Measurements from ENCODE around the gene IRF3. TPM values are rescaled to one million over a fixed set of nuclear protein-coding genes. Genes with fewer than 3 reads are reported as not detected.

Gene IRF3
- total RNA-seq, 1 experiment from 2014 or later, result 181 TPM

DNA sequence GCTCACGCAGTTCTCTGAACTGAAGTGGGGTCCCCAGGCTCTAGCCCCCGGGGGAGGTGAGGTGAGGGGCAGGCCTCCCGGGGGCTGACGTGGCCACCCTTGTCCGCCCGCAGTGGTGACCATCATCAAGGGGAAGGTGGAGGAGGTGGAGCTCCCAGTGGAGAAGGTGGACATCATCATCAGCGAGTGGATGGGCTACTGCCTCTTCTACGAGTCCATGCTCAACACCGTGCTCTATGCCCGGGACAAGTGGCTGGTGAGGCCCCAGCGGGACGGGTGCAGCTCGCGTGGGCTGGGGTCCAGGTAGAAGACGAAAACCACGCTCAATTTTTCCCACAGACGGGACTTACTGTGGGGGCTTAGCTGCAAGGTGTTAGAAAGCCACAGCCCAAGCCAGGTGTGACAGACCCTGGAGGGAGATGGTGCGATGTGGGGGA, 18.2 kb upstream of the IRF3 start:
- peaks cover 48% of the 10 kb centered on the region for H3K36me3 ChIP-seq (ENCODE audit: low read depth)

DNA sequence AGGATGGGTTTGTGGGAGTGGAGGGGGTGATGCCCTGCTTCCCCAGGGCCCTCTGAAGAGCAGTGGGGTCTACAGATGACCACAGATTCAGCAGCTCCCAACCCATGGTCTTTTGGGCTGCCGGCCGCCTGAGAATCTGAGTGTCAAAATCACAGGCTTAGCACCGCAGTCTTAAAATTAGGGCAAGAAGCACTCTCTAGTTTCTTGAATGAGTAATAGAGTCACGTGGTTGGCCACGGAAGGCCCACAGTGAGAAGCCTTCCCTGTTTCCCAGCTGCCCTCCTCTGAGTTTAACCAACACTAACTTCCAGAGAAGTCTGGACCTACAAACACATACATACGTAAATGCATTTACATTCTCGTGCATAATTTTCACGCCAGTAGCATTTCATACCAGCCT, 16.6 kb upstream of the IRF3 start:
- Histone ChIP-seq H3K9me2 (ENCODE audit: insufficient read depth) (no peaks in the 10 kb centered on the region), H3K4me3 (no peak overlapping the region), H3K27me3 (ENCODE audit: insufficient read depth, low read depth) (no peaks in the 10 kb centered on the region), H3K36me3 (ENCODE audit: low read depth) (peaks cover 48% of the 10 kb centered on the region), H3K79me2 (ENCODE audit: low read depth) (peaks cover 74% of the 10 kb centered on the region), H3F3A (ENCODE audit: insufficient read depth, low read depth) (peaks cover 69% of the 10 kb centered on the region), H3K4me2 (no peak overlapping the region), H2AFZ (no peak overlapping the region), H3K27ac (no peak overlapping the region), H4K20me1 (ENCODE audit: insufficient read depth) (peaks cover 93% of the 10 kb centered on the region), H3K9me3 (ENCODE audit: insufficient read depth, low read depth) (no peaks in the 10 kb centered on the region), H3K4me1 (replicated peaks; ENCODE audit: insufficient read depth) (peaks cover 21% of the 10 kb centered on the region)
- ChIA-PET POLR2A (ENCODE audit: unreplicated experiment) (no interaction called here), CTCF (no interaction called here)
- no peak for DNase-seq
- intact Hi-C loops (cut with micrococcal nuclease; ENCODE audit: unreplicated experiment), result no loop called here
- TF ChIP-seq EZH2 (IDR thresholded peaks at IDR 0.05; ENCODE audit: low read depth), result no peak
- TF ChIP-seq, protein P1, sequence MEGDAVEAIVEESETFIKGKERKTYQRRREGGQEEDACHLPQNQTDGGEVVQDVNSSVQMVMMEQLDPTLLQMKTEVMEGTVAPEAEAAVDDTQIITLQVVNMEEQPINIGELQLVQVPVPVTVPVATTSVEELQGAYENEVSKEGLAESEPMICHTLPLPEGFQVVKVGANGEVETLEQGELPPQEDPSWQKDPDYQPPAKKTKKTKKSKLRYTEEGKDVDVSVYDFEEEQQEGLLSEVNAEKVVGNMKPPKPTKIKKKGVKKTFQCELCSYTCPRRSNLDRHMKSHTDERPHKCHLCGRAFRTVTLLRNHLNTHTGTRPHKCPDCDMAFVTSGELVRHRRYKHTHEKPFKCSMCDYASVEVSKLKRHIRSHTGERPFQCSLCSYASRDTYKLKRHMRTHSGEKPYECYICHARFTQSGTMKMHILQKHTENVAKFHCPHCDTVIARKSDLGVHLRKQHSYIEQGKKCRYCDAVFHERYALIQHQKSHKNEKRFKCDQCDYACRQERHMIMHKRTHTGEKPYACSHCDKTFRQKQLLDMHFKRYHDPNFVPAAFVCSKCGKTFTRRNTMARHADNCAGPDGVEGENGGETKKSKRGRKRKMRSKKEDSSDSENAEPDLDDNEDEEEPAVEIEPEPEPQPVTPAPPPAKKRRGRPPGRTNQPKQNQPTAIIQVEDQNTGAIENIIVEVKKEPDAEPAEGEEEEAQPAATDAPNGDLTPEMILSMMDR (conservative IDR thresholded peaks at IDR 0.05), result no peak
- no TSS peak for BruUV-seq (replicated peaks)

More for the DNA sequence above, 18.2 kb upstream of the IRF3 start:
- no peaks in the 10 kb centered on the region for H3K9me2 ChIP-seq (ENCODE audit: insufficient read depth)
- H3K4me3 ChIP-seq, result no peak overlapping the region
- intact Hi-C loops (cut with micrococcal nuclease; ENCODE audit: unreplicated experiment), result no loop called here
- no TSS peak for BruUV-seq (replicated peaks)
- no peaks in the 10 kb centered on the region for H3K9me3 ChIP-seq (ENCODE audit: insufficient read depth, low read depth)
- no peaks in the 10 kb centered on the region for H3K27me3 ChIP-seq (ENCODE audit: insufficient read depth, low read depth)
- no peak overlapping the region for H3K27ac ChIP-seq
- DNase-seq, result no peak
- H3F3A ChIP-seq (ENCODE audit: insufficient read depth, low read depth), result peaks cover 70% of the 10 kb centered on the region; the same call in 1 of the 2 replicates
- H2AFZ ChIP-seq, result no peak overlapping the region
- H3K4me1 ChIP-seq (replicated peaks; ENCODE audit: insufficient read depth), result peaks cover 13% of the 10 kb centered on the region
- ChIA-PET POLR2A (ENCODE audit: unreplicated experiment) (interaction anchor here (0.6 kb wide), 1 partner anchor 44 kb away, joined by 3 read pairs; no protein-coding TSS in a partner anchor), CTCF (interaction anchor here (0.7 kb wide), 1 partner anchor 311 kb away, joined by 9 read pairs; no protein-coding TSS in a partner anchor)
- TF ChIP-seq, protein P1 (conservative IDR thresholded peaks at IDR 0.05), result no peak
- peaks cover 94% of the 10 kb centered on the region for H4K20me1 ChIP-seq (ENCODE audit: insufficient read depth)
- H3K79me2 ChIP-seq (ENCODE audit: low read depth), result peaks cover 59% of the 10 kb centered on the region
- no peak overlapping the region for H3K4me2 ChIP-seq

DNA sequence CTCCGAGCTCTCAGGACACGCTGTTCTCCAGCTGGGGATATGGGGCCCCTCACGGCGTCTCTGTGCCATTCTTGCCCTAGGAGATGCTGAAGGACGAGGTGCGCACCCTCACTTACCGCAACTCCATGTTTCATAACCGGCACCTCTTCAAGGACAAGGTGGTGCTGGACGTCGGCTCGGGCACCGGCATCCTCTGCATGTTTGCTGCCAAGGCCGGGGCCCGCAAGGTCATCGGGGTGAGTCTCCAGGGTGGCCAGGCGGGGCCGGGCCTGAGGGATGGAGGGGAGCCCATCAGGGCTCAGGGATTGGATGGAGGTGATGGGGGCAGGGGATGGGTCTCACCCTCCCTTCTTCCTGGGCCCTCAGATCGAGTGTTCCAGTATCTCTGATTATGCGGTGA, 16.2 kb upstream of the IRF3 start:
- BruUV-seq (replicated peaks), result no TSS peak
- no peaks in the 10 kb centered on the region for H3K9me2 ChIP-seq (ENCODE audit: insufficient read depth)
- intact Hi-C loops (cut with micrococcal nuclease; ENCODE audit: unreplicated experiment), result no loop called here
- no peak overlapping the region for H3K4me3 ChIP-seq
- peaks cover 48% of the 10 kb centered on the region for H3K36me3 ChIP-seq (ENCODE audit: low read depth)
- CTCF ChIA-PET, result no interaction called here
- H3K27ac ChIP-seq, result no peak overlapping the region
- peaks cover 76% of the 10 kb centered on the region for H3K79me2 ChIP-seq (ENCODE audit: low read depth)
- POLR2A ChIA-PET (ENCODE audit: unreplicated experiment), result no interaction called here
- peaks cover 67% of the 10 kb centered on the region for H3F3A ChIP-seq (ENCODE audit: insufficient read depth, low read depth)
- no peak for DNase-seq
- no peaks in the 10 kb centered on the region for H3K9me3 ChIP-seq (ENCODE audit: insufficient read depth, low read depth)
- TF ChIP-seq, protein P1 (conservative IDR thresholded peaks at IDR 0.05), result no peak
- no peak for TF ChIP-seq EZH2 (IDR thresholded peaks at IDR 0.05; ENCODE audit: low read depth)
- H2AFZ ChIP-seq, result no peak overlapping the region
- H3K4me1 ChIP-seq (replicated peaks; ENCODE audit: insufficient read depth), result peaks cover 21% of the 10 kb centered on the region
- H3K4me2 ChIP-seq, result no peak overlapping the region
- H3K27me3 ChIP-seq (ENCODE audit: insufficient read depth, low read depth), result no peaks in the 10 kb centered on the region
- H4K20me1 ChIP-seq (ENCODE audit: insufficient read depth), result peaks cover 89% of the 10 kb centered on the region
